SK-N-SH treated with all-trans-retinoic acid at 6 μM for 48 hours (cell line): Measurements from ENCODE around the gene LSMEM2.

ENCODE experiments used
- ATAC-seq: fragments of 200-7000 bp; cut with Tn5 transposase; 3 replicates; pipeline ENCODE4 v1.9.1; 2020; ENCODE audit warnings: mild to moderate bottlenecking, moderate library complexity
- ARNTL ChIP-seq: fragments of 450-650 bp; formaldehyde crosslinking; IDR thresholded peaks from 2 replicates; pipeline ENCODE4 v1.5.0; 2020; ENCODE audit warnings: low read depth, mild to moderate bottlenecking, moderate library complexity, borderline replicate concordance
- BACH2 ChIP-seq: fragments of 250-450 bp; sonication (Bioruptor Pico); IDR thresholded peaks from 2 replicates; pipeline ENCODE4 v1.9.0; 2021; ENCODE audit warnings: mild to moderate bottlenecking, borderline replicate concordance
- CSDC2 ChIP-seq: fragments of 250-450 bp; sonication (Bioruptor Pico); IDR thresholded peaks from 2 replicates; pipeline ENCODE4 v1.5.0; 2020; ENCODE audit warnings: mild to moderate bottlenecking, moderate library complexity
- ESRRG ChIP-seq: fragments of 250-450 bp; sonication (Bioruptor Pico); IDR thresholded peaks from 2 replicates; pipeline ENCODE4 v1.6.1; 2021; ENCODE audit warnings: mild to moderate bottlenecking
- ISL1 ChIP-seq: fragments of 250-450 bp; sonication (Bioruptor Pico); IDR thresholded peaks from 2 replicates; pipeline ENCODE4 v2.1.2; 2022; ENCODE audit warnings: mild to moderate bottlenecking, moderate library complexity
- OSR1 ChIP-seq: fragments of 250-450 bp; sonication (Bioruptor Pico); IDR thresholded peaks from 2 replicates; pipeline ENCODE4 v1.8.0; 2022; ENCODE audit warnings: moderate library complexity, mild to moderate bottlenecking, inconsistent platforms
- PPARA ChIP-seq: fragments of 250-450 bp; sonication (Bioruptor Pico); IDR thresholded peaks from 2 replicates; pipeline ENCODE4 v1.5.0; 2020; ENCODE audit warnings: mild to moderate bottlenecking, borderline replicate concordance
- RARB ChIP-seq: fragments of 250-450 bp; sonication (Bioruptor Pico); IDR thresholded peaks from 2 replicates; pipeline ENCODE4 v1.8.0; 2021; ENCODE audit warnings: mild to moderate bottlenecking, moderate library complexity
- SNAI2 ChIP-seq: fragments of 250-450 bp; sonication (Bioruptor Pico); IDR thresholded peaks from 2 replicates; pipeline ENCODE4 v1.5.0; 2020; ENCODE audit warnings: mild to moderate bottlenecking, moderate library complexity
- TCF4 ChIP-seq: fragments of 250-450 bp; sonication (Bioruptor Pico); IDR thresholded peaks from 2 replicates; pipeline ENCODE4 v1.8.0; 2021; ENCODE audit warnings: mild to moderate bottlenecking, moderate library complexity, borderline replicate concordance
- TOX ChIP-seq: fragments of 250-450 bp; sonication (Bioruptor Pico); IDR thresholded peaks from 2 replicates; pipeline ENCODE4 v1.8.0; 2021; ENCODE audit warnings: mild to moderate bottlenecking, moderate library complexity, borderline replicate concordance
- ZFP3 ChIP-seq: fragments of 250-450 bp; sonication (Bioruptor Pico); IDR thresholded peaks from 2 replicates; pipeline ENCODE4 v1.5.0; 2020; ENCODE audit warnings: mild to moderate bottlenecking, moderate library complexity
- ZFP30 ChIP-seq: fragments of 450-650 bp; formaldehyde crosslinking; IDR thresholded peaks from 2 replicates; pipeline ENCODE4 v1.5.0; 2022; ENCODE audit warnings: mild to moderate bottlenecking, moderate library complexity
- ZNF565 ChIP-seq: fragments of 450-650 bp; formaldehyde crosslinking; conservative IDR thresholded peaks from 2 replicates; pipeline ENCODE4 v1.5.0; 2020; ENCODE audit warnings: low read depth, mild to moderate bottlenecking, moderate library complexity
- ZNF70 ChIP-seq: fragments of 450-650 bp; formaldehyde crosslinking; IDR thresholded peaks from 2 replicates; pipeline ENCODE4 v1.5.0; 2020; ENCODE audit warnings: mild to moderate bottlenecking, moderate library complexity
- ZNF8 ChIP-seq: fragments of 450-650 bp; formaldehyde crosslinking; IDR thresholded peaks from 2 replicates; pipeline ENCODE4 v1.5.0; 2020; ENCODE audit warnings: mild to moderate bottlenecking, moderate library complexity
- TF ChIP-seq, protein P1 (sequence below): fragments of 250-450 bp; sonication (Bioruptor Pico); IDR thresholded peaks from 2 replicates; pipeline ENCODE4 v1.5.1; 2020; ENCODE audit warnings: low read depth, mild to moderate bottlenecking, moderate library complexity
- TF ChIP-seq, protein P2 (sequence below): fragments of 250-450 bp; sonication (Bioruptor Pico); IDR thresholded peaks from 2 replicates; pipeline ENCODE4 v1.5.1; 2021; ENCODE audit warnings: mild to moderate bottlenecking, moderate library complexity
- TF ChIP-seq, protein P3 (sequence below): fragments of 250-450 bp; sonication (Bioruptor Pico); IDR thresholded peaks from 2 replicates; pipeline ENCODE4 v1.8.0; 2021; ENCODE audit warnings: low read depth, mild to moderate bottlenecking, moderate library complexity, borderline replicate concordance
- TF ChIP-seq, protein P4 (sequence below): fragments of 250-450 bp; sonication (Bioruptor Pico); IDR thresholded peaks from 2 replicates; pipeline ENCODE4 v1.5.0; 2020; ENCODE audit warnings: mild to moderate bottlenecking, moderate library complexity
- TF ChIP-seq, protein P5 (sequence below): fragments of 250-450 bp; sonication (Bioruptor Pico); IDR thresholded peaks from 2 replicates; pipeline ENCODE4 v1.8.0; 2020; ENCODE audit warnings: mild to moderate bottlenecking, moderate library complexity, borderline replicate concordance

The LSMEM2 gene

DNA sequence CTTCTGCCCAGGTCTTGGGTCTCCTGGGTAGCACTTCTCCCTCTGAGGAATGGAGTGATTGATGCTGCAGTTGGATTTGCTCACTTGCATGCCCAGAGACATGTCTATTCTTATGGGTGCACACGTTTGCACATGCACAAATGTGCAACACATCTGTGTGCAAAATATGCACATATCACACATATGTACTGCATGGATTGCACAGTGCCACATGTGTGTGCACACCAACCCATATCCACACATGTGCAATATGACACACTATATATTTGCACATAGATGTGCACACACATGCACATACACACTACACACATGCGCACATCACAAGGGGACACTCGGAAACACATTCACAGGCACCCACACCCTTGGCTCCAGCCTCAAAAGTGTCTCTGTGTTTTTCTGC, 10.6 kb upstream of the LSMEM2 start:
- TF ChIP-seq ISL1 (CRISPR knock-in tag) (no peak), ZFP30 (CRISPR knock-in tag) (no peak), PPARA (CRISPR knock-in tag) (no peak), ESRRG (CRISPR knock-in tag) (no peak), TOX (no peak), ZNF70 (CRISPR knock-in tag) (no peak), SNAI2 (no peak), CSDC2 (CRISPR knock-in tag) (no peak), ZNF8 (CRISPR knock-in tag) (no peak), TCF4 (CRISPR knock-in tag) (no peak)
- TF ChIP-seq, protein P1, sequence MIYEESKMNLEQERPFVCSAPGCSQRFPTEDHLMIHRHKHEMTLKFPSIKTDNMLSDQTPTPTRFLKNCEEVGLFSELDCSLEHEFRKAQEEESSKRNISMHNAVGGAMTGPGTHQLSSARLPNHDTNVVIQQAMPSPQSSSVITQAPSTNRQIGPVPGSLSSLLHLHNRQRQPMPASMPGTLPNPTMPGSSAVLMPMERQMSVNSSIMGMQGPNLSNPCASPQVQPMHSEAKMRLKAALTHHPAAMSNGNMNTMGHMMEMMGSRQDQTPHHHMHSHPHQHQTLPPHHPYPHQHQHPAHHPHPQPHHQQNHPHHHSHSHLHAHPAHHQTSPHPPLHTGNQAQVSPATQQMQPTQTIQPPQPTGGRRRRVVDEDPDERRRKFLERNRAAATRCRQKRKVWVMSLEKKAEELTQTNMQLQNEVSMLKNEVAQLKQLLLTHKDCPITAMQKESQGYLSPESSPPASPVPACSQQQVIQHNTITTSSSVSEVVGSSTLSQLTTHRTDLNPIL = no peak
- TF ChIP-seq, protein P2, sequence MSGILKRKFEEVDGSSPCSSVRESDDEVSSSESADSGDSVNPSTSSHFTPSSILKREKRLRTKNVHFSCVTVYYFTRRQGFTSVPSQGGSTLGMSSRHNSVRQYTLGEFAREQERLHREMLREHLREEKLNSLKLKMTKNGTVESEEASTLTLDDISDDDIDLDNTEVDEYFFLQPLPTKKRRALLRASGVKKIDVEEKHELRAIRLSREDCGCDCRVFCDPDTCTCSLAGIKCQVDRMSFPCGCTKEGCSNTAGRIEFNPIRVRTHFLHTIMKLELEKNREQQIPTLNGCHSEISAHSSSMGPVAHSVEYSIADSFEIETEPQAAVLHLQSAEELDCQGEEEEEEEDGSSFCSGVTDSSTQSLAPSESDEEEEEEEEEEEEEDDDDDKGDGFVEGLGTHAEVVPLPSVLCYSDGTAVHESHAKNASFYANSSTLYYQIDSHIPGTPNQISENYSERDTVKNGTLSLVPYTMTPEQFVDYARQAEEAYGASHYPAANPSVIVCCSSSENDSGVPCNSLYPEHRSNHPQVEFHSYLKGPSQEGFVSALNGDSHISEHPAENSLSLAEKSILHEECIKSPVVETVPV (CRISPR knock-in tag) = no peak
- TF ChIP-seq, protein P3, sequence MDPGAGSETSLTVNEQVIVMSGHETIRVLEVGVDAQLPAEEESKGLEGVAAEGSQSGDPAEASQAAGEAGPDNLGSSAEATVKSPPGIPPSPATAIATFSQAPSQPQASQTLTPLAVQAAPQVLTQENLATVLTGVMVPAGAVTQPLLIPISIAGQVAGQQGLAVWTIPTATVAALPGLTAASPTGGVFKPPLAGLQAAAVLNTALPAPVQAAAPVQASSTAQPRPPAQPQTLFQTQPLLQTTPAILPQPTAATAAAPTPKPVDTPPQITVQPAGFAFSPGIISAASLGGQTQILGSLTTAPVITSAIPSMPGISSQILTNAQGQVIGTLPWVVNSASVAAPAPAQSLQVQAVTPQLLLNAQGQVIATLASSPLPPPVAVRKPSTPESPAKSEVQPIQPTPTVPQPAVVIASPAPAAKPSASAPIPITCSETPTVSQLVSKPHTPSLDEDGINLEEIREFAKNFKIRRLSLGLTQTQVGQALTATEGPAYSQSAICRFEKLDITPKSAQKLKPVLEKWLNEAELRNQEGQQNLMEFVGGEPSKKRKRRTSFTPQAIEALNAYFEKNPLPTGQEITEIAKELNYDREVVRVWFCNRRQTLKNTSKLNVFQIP (CRISPR knock-in tag) = no peak
- ATAC-seq = no peak

DNA sequence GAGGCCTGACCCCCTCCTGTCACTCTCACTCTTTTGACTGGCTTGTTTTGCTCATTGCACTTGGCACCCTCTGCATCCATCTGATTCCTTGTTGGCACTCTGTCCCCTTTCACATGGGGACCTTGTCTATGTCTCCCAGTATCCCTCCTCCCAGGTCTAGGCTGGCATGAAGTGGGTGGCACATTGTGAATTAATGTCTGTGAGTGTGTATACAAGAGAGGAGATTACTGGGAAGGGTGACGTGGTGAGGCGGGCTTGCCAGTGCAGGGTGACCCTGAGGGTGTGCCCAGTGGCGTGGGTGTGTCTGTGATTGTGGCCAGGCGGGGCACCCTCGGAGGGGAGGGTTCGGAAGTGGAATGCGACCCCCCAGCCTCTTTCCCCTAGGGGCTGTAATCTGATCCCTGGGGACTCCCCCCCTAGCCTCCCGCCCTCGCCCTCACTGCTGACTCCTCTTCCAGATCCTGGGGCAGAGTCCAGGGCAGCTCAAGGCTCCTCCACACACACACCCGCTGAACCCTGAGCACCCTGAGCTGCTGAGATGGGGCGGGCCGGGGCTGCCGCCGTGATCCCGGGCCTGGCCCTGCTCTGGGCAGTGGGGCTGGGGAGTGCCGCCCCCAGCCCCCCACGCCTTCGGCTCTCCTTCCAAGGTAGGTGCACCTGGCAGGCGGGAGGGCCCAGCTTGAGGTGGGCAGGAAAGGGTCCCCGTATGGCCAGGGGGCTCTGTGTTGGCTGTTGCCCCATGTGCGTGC, 10.0 kb upstream of the LSMEM2 start, which contains the start of gene SEMA3B:
TSS of gene SEMA3B (plus strand) at position 445 of the 749 bp plus-strand sequence. CDS start at position 539, 94 bp downstream.
- TF ChIP-seq ZFP30 (CRISPR knock-in tag) (no peak), ZNF70 (CRISPR knock-in tag) (no peak), BACH2 (no peak), ISL1 (CRISPR knock-in tag) (no peak), ZNF565 (CRISPR knock-in tag) (no peak)
- TF ChIP-seq, protein P2 (CRISPR knock-in tag) = no peak
- TF ChIP-seq, protein P4, sequence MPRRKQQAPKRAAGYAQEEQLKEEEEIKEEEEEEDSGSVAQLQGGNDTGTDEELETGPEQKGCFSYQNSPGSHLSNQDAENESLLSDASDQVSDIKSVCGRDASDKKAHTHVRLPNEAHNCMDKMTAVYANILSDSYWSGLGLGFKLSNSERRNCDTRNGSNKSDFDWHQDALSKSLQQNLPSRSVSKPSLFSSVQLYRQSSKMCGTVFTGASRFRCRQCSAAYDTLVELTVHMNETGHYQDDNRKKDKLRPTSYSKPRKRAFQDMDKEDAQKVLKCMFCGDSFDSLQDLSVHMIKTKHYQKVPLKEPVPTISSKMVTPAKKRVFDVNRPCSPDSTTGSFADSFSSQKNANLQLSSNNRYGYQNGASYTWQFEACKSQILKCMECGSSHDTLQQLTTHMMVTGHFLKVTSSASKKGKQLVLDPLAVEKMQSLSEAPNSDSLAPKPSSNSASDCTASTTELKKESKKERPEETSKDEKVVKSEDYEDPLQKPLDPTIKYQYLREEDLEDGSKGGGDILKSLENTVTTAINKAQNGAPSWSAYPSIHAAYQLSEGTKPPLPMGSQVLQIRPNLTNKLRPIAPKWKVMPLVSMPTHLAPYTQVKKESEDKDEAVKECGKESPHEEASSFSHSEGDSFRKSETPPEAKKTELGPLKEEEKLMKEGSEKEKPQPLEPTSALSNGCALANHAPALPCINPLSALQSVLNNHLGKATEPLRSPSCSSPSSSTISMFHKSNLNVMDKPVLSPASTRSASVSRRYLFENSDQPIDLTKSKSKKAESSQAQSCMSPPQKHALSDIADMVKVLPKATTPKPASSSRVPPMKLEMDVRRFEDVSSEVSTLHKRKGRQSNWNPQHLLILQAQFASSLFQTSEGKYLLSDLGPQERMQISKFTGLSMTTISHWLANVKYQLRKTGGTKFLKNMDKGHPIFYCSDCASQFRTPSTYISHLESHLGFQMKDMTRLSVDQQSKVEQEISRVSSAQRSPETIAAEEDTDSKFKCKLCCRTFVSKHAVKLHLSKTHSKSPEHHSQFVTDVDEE (CRISPR knock-in tag) = no peak
- TF ChIP-seq, all 23 proteins: peak for 0
- ATAC-seq = no peak

DNA sequence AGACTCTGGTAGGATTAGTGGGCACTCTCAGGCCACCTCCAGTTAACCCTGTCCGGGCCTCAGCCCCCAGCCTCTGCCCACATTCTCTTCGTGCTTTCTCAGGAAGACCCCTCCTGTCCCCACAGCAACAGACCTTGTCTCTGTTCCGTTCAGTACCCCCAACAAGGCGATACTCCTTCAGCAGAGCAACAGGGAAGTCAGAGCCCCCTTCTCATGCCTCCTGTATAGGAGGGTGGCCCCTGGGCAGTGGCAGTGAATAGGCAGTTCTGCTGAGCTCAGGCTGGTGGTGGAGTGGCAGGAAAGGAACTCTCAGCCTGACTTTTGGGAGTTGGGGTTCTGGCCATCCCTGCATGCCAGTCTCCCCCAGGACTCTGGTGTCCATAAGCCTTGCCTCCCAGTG, 9.4 kb upstream of the LSMEM2 start:
- TF ChIP-seq BACH2 = no peak
- TF ChIP-seq ZFP3 (CRISPR knock-in tag) = no peak
- TF ChIP-seq ARNTL (CRISPR knock-in tag) = no peak
- no peak for TF ChIP-seq ZNF565 (CRISPR knock-in tag)
- no peak for TF ChIP-seq OSR1 (CRISPR knock-in tag)
- no peak for TF ChIP-seq CSDC2 (CRISPR knock-in tag)
- TF ChIP-seq, protein P3 (CRISPR knock-in tag) = no peak
- TF ChIP-seq RARB (CRISPR knock-in tag) = no peak
- TF ChIP-seq, protein P5, sequence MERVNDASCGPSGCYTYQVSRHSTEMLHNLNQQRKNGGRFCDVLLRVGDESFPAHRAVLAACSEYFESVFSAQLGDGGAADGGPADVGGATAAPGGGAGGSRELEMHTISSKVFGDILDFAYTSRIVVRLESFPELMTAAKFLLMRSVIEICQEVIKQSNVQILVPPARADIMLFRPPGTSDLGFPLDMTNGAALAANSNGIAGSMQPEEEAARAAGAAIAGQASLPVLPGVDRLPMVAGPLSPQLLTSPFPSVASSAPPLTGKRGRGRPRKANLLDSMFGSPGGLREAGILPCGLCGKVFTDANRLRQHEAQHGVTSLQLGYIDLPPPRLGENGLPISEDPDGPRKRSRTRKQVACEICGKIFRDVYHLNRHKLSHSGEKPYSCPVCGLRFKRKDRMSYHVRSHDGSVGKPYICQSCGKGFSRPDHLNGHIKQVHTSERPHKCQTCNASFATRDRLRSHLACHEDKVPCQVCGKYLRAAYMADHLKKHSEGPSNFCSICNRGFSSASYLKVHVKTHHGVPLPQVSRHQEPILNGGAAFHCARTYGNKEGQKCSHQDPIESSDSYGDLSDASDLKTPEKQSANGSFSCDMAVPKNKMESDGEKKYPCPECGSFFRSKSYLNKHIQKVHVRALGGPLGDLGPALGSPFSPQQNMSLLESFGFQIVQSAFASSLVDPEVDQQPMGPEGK (CRISPR knock-in tag) = no peak
- TF ChIP-seq, protein P2 (CRISPR knock-in tag) = no peak
- TF ChIP-seq ISL1 (CRISPR knock-in tag) = no peak
- TF ChIP-seq, all 23 proteins: peak for 0
- no peak for ATAC-seq
